HG02885 (cell line): Measurements from ENCODE around the gene GMPPB.

Source experiments
- ATAC-seq: cut with Tn5 transposase; IDR thresholded peaks from one replicate; pipeline ENCODE4 v1.9.1; 2021; ENCODE audit warnings: mild to moderate bottlenecking; ENCODE audit not compliant: unreplicated experiment, poor library complexity

GMPPB gene

GRCh38 chr3:49674497-49674983 is 49.2 kb downstream of the GMPPB start:
- ATAC-seq, result peak; percentile 30

- peak; percentile 80 for ATAC-seq
Measured at GRCh38 chr3:49673715-49674496, 49.8 kb downstream of the GMPPB start, which contains the start of gene APEH. Gene APEH, plus strand, starts transcription at chr3:49674351. Its CDS starts 51 bp downstream, at chr3:49674402.

- no peak for ATAC-seq
Measured at GRCh38 chr3:49673121-49673714, 50.5 kb downstream of the GMPPB start.

- ATAC-seq, result no peak
Measured at GRCh38 chr3:49671291-49672288, 52.2 kb downstream of the GMPPB start.

GRCh38 chr3:49670940-49671290 is 52.8 kb downstream of the GMPPB start:
- ATAC-seq, result no peak
